Neuronal stem cell (in vitro differentiated cells): ENCODE data around the gene MORF4L1.
"Not testable (repeated sequence)": the region's sequence is repeated elsewhere in the genome, so short reads cannot be mapped to it uniquely, and the experiment has no call there.

Experiments used
- DNase-seq: peaks from one replicate; pipeline ENCODE4 v3.0.0-alpha.2; 2013; ENCODE audit warnings: low spot score
- H2AFZ ChIP-seq: one replicate; pipeline ENCODE4 v1.6.1; 2013; ENCODE audit warnings: mild to moderate bottlenecking, low read length, inconsistent platforms
- H2AK5ac ChIP-seq: 2 replicates; pipeline ENCODE4 v1.6.1; 2013; ENCODE audit warnings: low read depth, mild to moderate bottlenecking, inconsistent platforms, low read length, moderate library complexity, mixed read lengths
- H2BK120ac ChIP-seq: 2 replicates; pipeline ENCODE4 v1.6.1; 2013; ENCODE audit warnings: low read depth, mild to moderate bottlenecking, inconsistent platforms, low read length, moderate library complexity, mixed read lengths
- H2BK12ac ChIP-seq: one replicate; pipeline ENCODE4 v1.6.1; 2013; ENCODE audit warnings: low read length, inconsistent platforms
- H2BK15ac ChIP-seq: 2 replicates; pipeline ENCODE4 v1.6.1; 2013; ENCODE audit warnings: mild to moderate bottlenecking, low read length, inconsistent platforms, mixed read lengths
- H2BK5ac ChIP-seq: one replicate; pipeline ENCODE4 v1.6.1; 2013; ENCODE audit warnings: inconsistent platforms, mild to moderate bottlenecking, low read length, moderate library complexity
- H3K14ac ChIP-seq: one replicate; pipeline ENCODE4 v1.6.1; 2013; ENCODE audit warnings: low read length, inconsistent platforms
- H3K18ac ChIP-seq: 2 replicates; pipeline ENCODE4 v1.6.1; 2013; ENCODE audit warnings: low read length, inconsistent platforms
- H3K23ac ChIP-seq: 2 replicates; pipeline ENCODE4 v1.6.1; 2013; ENCODE audit warnings: low read depth, mild to moderate bottlenecking, mixed read lengths, low read length, inconsistent platforms; ENCODE audit not compliant: poor library complexity
- H3K27ac ChIP-seq: replicated peaks from 3 replicates; pipeline ENCODE4 v1.5.1; 2013; ENCODE audit warnings: low read length, inconsistent platforms
- H3K27me3 ChIP-seq, 3 experiments: 2 replicates each; pipeline ENCODE4 v1.6.1; 2013; ENCODE audit warnings: low read length in 3 of 3, mild to moderate bottlenecking in 2 of 3, inconsistent platforms in 1 of 3, low read depth in 1 of 3, mixed read lengths in 1 of 3, moderate library complexity in 1 of 3; ENCODE audit not compliant: control insufficient read depth in 3 of 3, insufficient read depth in 3 of 3
- H3K36me3 ChIP-seq, 2 donors: replicated peaks in 1 of 2; 2 replicates each; pipeline ENCODE4 v1.6.1; 2013; ENCODE audit warnings: low read length in 2 of 2; ENCODE audit not compliant: control insufficient read depth in 2 of 2, insufficient read depth in 2 of 2
- H3K4ac ChIP-seq: 2 replicates; pipeline ENCODE4 v1.6.1; 2013; ENCODE audit warnings: inconsistent platforms, mild to moderate bottlenecking, low read length, moderate library complexity
- H3K4me1 ChIP-seq, 2 donors: 1 replicate in 1 of 2; 2 replicates in 1 of 2; pipeline ENCODE4 v1.6.1; 2013; ENCODE audit warnings: low read length in 2 of 2, low read depth in 1 of 2; ENCODE audit not compliant: control insufficient read depth in 2 of 2, insufficient read depth in 1 of 2
- H3K4me2 ChIP-seq: one replicate; pipeline ENCODE4 v1.6.1; 2013; ENCODE audit warnings: mild to moderate bottlenecking, low read length, inconsistent platforms; ENCODE audit not compliant: insufficient read depth, poor library complexity, severe bottlenecking
- H3K4me3 ChIP-seq, 2 donors: 2 replicates each; pipeline ENCODE4 v1.5.1; 2013; ENCODE audit warnings: low read length in 2 of 2, mild to moderate bottlenecking in 2 of 2, inconsistent platforms in 1 of 2, moderate library complexity in 1 of 2
- H3K79me1 ChIP-seq: one replicate; pipeline ENCODE4 v1.6.1; 2013; ENCODE audit warnings: low read depth, mild to moderate bottlenecking, inconsistent platforms, low read length, moderate library complexity
- H3K9ac ChIP-seq: one replicate; pipeline ENCODE4 v1.6.1; 2013; ENCODE audit warnings: mild to moderate bottlenecking, low read depth, low read length, inconsistent platforms; ENCODE audit not compliant: poor library complexity
- H3K9me3 ChIP-seq, 2 donors: replicated peaks in 1 of 2; 2 replicates each; pipeline versions ENCODE3 to v1.6.1; 2013; ENCODE audit warnings: low read length in 2 of 2, mild to moderate bottlenecking in 2 of 2, inconsistent platforms in 1 of 2, low read depth in 1 of 2, mixed read lengths in 1 of 2, moderate library complexity in 1 of 2; ENCODE audit not compliant: control insufficient read depth in 2 of 2, insufficient read depth in 1 of 2
- H4K8ac ChIP-seq: one replicate; pipeline ENCODE4 v1.6.1; 2013; ENCODE audit warnings: low read depth, mild to moderate bottlenecking, inconsistent platforms, low read length, moderate library complexity
- H4K91ac ChIP-seq: one replicate; pipeline ENCODE4 v1.6.1; 2013; ENCODE audit warnings: low read length, low read depth, mild to moderate bottlenecking, inconsistent platforms; ENCODE audit not compliant: poor library complexity
- WGBS, 2 donors: extraction: QIAGEN DNeasy Blood & Tissue Kit; methylation state at CpG; one replicate each; pipeline ENCODE4 v1.1.7; 2013; ENCODE audit warnings: missing lambda C conversion rate in 2 of 2, mixed read lengths in 1 of 2; ENCODE audit not compliant: insufficient read length in 2 of 2, insufficient replicate concordance in 1 of 2; ENCODE audit errors: extremely low coverage in 2 of 2; 5-methylcytosine and 5-hydroxymethylcytosine counted together

MORF4L1 gene

DNA sequence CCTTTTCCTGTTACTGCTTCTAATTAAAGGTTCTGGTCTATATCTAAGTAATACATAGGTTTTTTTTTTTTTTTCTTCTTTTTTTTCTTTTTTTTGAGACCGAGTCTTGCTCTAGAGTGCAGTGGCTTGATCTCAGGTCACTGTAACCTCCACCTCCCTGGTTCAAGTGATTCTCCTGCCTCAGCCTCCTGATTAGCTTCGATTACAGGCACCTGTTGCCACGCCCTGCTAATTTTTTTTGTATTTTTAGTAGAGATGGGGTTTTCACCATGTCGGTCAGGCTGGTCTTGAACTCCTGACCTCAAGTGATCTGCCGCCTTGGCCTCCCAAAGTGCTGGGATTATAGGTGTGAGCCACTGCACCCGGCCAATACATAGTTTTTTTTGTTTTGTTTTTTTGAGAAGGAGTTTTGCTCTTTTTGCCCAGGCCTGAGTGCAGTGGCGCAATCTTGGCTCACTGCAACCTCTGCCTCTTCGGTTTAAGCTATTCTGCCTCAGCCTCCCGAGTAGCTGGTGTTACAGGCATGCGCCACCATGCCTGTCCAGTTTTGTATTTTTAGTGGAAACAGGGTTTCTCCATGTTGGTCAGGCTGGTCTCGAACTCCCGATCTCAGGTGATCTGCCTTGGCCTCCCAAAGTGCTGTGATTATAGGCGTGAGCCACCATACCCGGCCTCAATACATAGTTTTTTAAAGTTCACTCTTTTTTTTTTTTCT is 28.3 kb downstream of the MORF4L1 start:
- WGBS, 2 donors: no CpG with 5 or more reads among the region's 14 CpGs
- not testable (repeated sequence) for H4K8ac ChIP-seq, H3K4me1 ChIP-seq, H3K27me3 ChIP-seq, H3K4me3 ChIP-seq, H3K23ac ChIP-seq, H2AK5ac ChIP-seq, H2BK15ac ChIP-seq, H3K14ac ChIP-seq, H3K79me1 ChIP-seq, H2BK120ac ChIP-seq, H2AFZ ChIP-seq, H3K9ac ChIP-seq, H3K4me2 ChIP-seq, H3K9me3 ChIP-seq, H3K27ac ChIP-seq, H4K91ac ChIP-seq, H3K4ac ChIP-seq, DNase-seq, H2BK5ac ChIP-seq, H3K18ac ChIP-seq, H2BK12ac ChIP-seq
- peaks cover 32 to 100% of the 10 kb centered on the region in 2 donors for H3K36me3 ChIP-seq

DNA sequence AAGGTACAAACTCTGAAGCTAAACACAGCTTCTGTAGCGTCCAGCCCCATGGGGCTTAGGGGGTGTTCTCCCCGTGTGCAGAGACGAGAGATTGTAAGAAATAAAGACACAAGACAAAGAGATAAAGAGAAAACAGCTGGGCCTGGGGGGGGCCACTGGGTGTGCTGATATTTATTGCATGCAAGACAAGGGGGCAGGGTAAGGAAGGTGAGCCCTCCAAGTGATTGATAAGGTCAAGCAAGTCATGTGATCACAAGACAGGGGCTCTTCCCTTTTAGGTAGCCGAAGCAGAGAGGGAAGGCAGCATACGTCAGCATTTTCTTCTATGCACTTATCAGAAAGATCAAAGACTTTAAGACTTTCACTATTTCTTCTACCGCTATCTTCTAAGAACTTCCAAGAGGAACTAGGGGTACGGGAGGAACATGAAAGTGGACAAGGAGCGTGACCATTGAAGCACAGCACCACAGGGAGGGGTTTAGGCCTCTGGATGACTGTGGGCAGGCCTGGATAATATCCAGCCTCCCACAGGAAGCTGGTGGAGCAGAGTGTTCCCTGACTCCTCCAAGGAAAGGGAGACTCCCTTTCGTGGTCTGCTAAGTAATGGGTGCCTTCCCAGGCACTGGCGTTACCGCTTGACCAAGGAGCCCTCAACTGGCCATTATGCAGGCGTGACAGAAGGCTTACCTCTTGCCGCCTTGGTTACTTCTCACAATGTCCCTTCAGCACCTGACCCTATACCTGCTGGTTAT is 29.8 kb downstream of the MORF4L1 start:
- no CpG with 5 or more reads among the region's 13 CpGs for WGBS, 2 donors
- not testable (repeated sequence) for H3K4ac ChIP-seq, H3K9me3 ChIP-seq

DNA sequence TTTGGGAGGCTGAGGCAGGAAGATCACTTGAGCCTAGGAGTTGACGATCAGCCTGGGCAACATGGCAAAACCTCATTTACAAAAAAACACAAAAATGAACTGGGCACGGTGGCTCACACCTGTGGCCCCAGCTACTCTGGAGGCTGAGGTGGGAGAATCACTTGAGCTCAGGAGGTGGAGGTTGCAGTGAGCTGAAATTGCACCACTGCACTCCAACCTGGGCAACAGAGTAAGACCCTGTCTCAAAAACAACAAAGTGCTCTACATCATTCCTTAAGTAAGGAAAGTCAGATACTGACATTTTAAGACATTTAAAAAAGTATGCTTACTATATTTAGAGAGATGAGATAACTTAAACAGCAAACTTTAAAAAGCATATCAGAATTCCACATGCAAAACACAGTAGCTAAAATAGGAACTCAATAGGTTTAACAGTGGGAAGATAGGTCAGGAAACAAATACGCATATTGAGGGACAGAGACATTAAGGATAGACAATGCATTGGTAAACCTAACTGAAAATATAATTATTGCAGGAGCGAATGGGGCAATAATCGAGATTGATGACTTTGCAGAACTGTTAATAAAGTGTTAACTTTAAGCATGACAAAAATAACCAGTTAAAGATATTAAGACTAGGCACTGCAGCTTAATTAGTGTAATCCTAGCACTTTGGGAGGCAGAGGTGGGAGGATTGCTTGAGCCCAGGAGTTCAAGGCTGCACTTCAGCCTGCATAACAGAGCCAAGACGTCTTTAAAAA is 32.1 kb downstream of the MORF4L1 start:
- no peaks in the 10 kb centered on the region for H3K4me1 ChIP-seq
- H3K9ac ChIP-seq: no peak overlapping the region
- no peak overlapping the region for H4K8ac ChIP-seq
- H4K91ac ChIP-seq: no peak overlapping the region
- no peak overlapping the region for H2BK5ac ChIP-seq
- H2AK5ac ChIP-seq: no peak overlapping the region
- H3K27me3 ChIP-seq: no peaks in the 10 kb centered on the region
- H3K14ac ChIP-seq: no peak overlapping the region
- DNase-seq: no peak
- no peak overlapping the region for H3K4me3 ChIP-seq
- peaks cover 33 to 96% of the 10 kb centered on the region in 2 donors for H3K36me3 ChIP-seq
- no peak overlapping the region for H3K27ac ChIP-seq
- H3K4ac ChIP-seq: no peak overlapping the region
- H2BK120ac ChIP-seq: no peak overlapping the region
- H3K9me3 ChIP-seq: no peaks in the 10 kb centered on the region
- H3K18ac ChIP-seq: no peak overlapping the region
- H3K4me2 ChIP-seq: no peak overlapping the region
- H2AFZ ChIP-seq: no peak overlapping the region
- no peak overlapping the region for H2BK15ac ChIP-seq
- H2BK12ac ChIP-seq: no peak overlapping the region
- WGBS, 2 donors: no CpG with 5 or more reads among the region's 6 CpGs
- H3K79me1 ChIP-seq: no peaks in the 10 kb centered on the region
- no peak overlapping the region for H3K23ac ChIP-seq

More for the DNA sequence above, 29.8 kb downstream of the MORF4L1 start:
- H3K36me3 ChIP-seq: peaks cover 39 to 100% of the 10 kb centered on the region in 2 donors
- H3K27ac ChIP-seq, H3K23ac ChIP-seq, H2AK5ac ChIP-seq, H2BK15ac ChIP-seq, H3K4me3 ChIP-seq, H4K91ac ChIP-seq, H3K27me3 ChIP-seq, H3K4me1 ChIP-seq, H2AFZ ChIP-seq, H3K18ac ChIP-seq, H2BK120ac ChIP-seq, H4K8ac ChIP-seq, H3K4me2 ChIP-seq, DNase-seq, H2BK12ac ChIP-seq, H3K79me1 ChIP-seq, H3K14ac ChIP-seq, H3K9ac ChIP-seq, H2BK5ac ChIP-seq: not testable (repeated sequence)

DNA sequence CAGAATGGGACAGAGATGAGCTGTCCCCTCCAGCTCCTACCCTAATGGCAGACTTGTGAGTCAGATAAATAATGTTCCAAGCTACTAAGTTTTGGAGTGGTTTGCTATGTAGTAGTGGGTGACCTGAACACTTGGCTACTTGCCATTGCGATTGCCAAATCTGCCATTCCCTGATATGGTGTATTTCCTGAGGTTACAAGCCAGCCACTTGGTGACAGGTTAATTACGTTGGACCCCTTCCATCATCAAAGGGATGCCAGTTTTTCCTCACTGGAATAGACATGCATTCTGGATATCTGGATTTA is 33.6 kb downstream of the MORF4L1 start:
- no peaks in the 10 kb centered on the region for H3K4me1 ChIP-seq
- H3K23ac ChIP-seq: no peak overlapping the region
- no peak overlapping the region for H2BK15ac ChIP-seq
- no peaks in the 10 kb centered on the region for H3K9me3 ChIP-seq
- no peak overlapping the region for H3K4ac ChIP-seq
- H2AFZ ChIP-seq: no peak overlapping the region
- H3K18ac ChIP-seq: no peak overlapping the region
- WGBS, 2 donors: no CpG with 5 or more reads among the region's 2 CpGs
- no peak overlapping the region for H2BK5ac ChIP-seq
- H4K8ac ChIP-seq: no peak overlapping the region
- DNase-seq: no peak
- no peak overlapping the region for H4K91ac ChIP-seq
- no peak overlapping the region for H3K9ac ChIP-seq
- H3K79me1 ChIP-seq: peaks cover 2% of the 10 kb centered on the region
- H2AK5ac ChIP-seq: no peak overlapping the region
- H2BK12ac ChIP-seq: no peak overlapping the region
- H3K14ac ChIP-seq: no peak overlapping the region
- H3K4me3 ChIP-seq: no peak overlapping the region
- H3K36me3 ChIP-seq: peaks cover 31 to 95% of the 10 kb centered on the region in 2 donors
- H3K27ac ChIP-seq: no peak overlapping the region
- no peaks in the 10 kb centered on the region for H3K27me3 ChIP-seq
- H3K4me2 ChIP-seq: no peak overlapping the region
- no peak overlapping the region for H2BK120ac ChIP-seq
